T-helper 2 cell treated with Interferon-gamma antibody and Interleukin-4, amounts not matched to agents 100 ng/mL and 5 ng/mL, for 36 hours (primary cell): Measurements from ENCODE around the gene QPRT. TPM values are rescaled to one million over a fixed set of nuclear protein-coding genes. Genes with fewer than 3 reads are reported as not detected.

Experiments used
- intact Hi-C: fragments of 100-400 bp; cut with micrococcal nuclease; formaldehyde crosslinking; loops from one replicate; pipeline ENCODE4 v1.15.1; 2023
- total RNA-seq: library from RNA; stranded (reverse); gene quantifications from 2 replicates; pipeline ENCODE4 v1.2.3, GENCODE V29; 2022

Gene QPRT
- total RNA-seq, 1 donor from 2014 or later = 12.5 TPM

DNA sequence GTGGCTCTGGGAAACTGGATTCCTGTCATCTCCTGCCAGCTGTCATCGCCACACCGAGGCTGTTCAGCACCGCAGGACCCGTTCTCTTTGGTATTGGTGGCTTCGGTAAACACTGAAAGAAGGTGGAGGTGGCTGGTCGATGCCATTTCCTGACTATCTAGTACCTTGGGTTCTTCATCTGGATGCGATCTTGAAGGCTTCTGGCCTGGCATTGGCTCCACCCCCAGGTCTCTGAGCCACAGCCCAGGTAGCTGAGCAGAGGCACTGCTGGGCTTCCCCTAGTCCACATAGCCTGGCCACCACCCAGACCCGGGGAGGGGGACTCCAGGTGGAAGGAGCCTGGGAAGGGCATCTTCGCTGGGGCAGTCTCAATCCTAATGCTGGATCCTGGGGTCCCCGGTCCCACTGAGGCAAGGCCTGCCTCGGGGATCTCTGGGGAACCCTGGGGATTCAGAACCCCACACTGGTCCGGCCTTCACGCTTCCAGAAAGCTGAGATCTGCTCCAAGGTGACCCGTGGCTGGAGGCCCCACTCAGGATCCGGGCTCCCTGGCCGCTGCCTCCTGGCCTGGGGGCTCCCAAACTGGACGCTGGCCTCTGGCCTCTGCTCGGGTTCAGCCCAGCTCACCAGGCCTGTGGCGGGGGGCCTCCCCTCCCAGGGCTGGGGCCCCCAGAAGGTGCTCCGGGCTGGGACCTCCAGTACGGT lies 65.0 kb downstream of the QPRT start:
- intact Hi-C loops = no loop called here

DNA sequence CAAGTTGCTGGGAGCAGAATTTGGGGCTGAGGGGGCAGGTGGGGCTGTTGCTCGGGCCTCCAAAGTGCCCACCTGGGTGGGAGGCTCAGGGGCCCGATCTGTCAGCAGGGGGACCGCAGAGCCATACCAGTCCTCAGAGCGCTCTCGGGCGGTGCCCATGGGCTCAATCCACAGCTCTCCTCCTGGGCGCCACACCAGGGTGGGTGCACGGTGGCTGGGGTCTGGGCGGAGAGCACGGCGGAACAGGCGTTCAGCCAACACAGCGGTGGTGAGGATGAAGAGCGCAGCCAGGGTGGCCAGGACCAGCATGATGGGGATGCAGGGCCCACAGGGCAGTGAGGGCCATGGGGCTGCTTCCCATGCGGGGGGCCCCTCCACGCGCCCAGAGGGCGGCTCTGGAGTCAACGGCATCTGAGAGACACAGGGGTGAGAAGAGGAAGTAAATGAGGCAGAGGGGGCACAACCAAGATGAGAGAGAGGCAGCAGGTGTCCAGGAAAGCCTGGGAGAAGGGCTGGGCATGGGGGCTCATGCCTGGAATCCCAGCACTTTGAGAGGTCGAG lies 65.6 kb downstream of the QPRT start:
- intact Hi-C loops = no loop called here

- intact Hi-C loops = no loop called here
These were observed 66.3 kb downstream of the QPRT start for GRCh38 chr16:29745121-29745852.

DNA sequence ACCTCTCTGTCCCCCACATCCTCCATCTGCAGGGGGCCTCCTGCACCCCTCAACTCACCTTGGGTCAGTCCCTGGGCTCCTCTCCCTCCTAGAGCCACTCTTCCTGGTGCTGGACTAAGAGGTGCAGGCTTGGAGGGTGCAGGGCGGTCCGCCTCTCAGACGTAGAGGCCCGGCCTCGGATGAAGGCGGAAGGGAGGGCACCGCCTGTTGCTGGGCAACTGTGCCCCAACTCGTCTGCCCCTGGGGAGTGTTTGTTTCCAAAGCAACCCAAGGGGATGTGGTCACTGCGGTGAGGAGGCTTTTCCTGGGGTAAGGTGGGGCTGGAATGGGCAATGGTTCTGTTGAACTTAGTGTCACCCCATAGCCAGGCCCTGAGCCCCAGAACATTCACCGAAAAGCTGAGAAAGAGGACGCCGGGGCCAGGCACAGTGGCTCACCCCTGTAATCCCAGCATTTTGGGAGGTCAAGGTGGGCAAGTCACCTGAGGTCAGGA lies 66.9 kb downstream of the QPRT start, which contains the start of gene C16orf54:
Gene C16orf54 (minus strand): TSS at position 138 of the 493 bp plus-strand sequence. CDS start 1,039 bp downstream, outside the sequence.
- intact Hi-C loops = loop anchor here (1.0 to 2.0 kb wide), 3 partner anchors 8 to 60 kb away; partner anchors contain the start of gene MAZ

DNA sequence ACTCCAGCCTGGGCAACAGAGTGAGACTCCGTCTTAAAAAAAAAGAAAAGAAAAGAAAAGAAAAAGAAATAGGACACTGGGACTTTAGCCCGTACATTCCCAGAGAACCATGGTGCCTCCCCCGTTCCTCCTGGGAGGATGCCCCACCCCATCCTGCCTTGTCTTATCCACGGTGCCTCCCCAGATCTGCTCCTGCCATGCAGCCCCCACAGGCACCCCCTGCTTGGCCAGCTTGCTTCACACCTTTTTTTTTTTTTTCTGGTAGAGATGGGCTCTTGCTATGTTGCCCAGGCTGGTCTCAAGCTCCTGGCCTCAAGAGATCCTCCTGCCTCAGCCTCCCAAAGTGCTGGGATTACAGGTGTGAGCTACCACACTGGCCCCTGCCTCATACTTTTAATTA lies 67.5 kb downstream of the QPRT start:
- intact Hi-C loops = loop anchor here (1.0 to 2.0 kb wide), 3 partner anchors 8 to 60 kb away; partner anchors contain the start of gene MAZ

Other genes starting within 250 kb of the QPRT start
- gene BOLA2, start 224.8 kb upstream of the QPRT start, total RNA-seq = 13.0 and 15.1 TPM in 2 replicates
- 38.4 and 81.2 TPM in 2 replicates for gene SLX1B, start 224.6 kb upstream of the QPRT start, total RNA-seq
- 3.2 and 9.8 TPM in 2 replicates for gene SULT1A4, start 219.3 kb upstream of the QPRT start, total RNA-seq
- gene NPIPB12, start 172.8 kb upstream of the QPRT start, total RNA-seq = 82.4 and 87.8 TPM in 2 replicates
- 431 and 444 TPM in 2 replicates for gene SPN, start 15.9 kb upstream of the QPRT start, total RNA-seq
- 64.9 and 65.4 TPM in 2 replicates for gene C16orf54, start 66.8 kb downstream of the QPRT start, total RNA-seq
- not detected in 2 replicates for gene ZG16, start 99.1 kb downstream of the QPRT start, total RNA-seq
- 168 and 169 TPM in 2 replicates for gene KIF22, start 111.6 kb downstream of the QPRT start, total RNA-seq
- gene MAZ, start 127.3 kb downstream of the QPRT start, total RNA-seq = 462 and 468 TPM in 2 replicates
- 0.95 and 1.1 TPM in 2 replicates for gene PRRT2, start 133.0 kb downstream of the QPRT start, total RNA-seq
- gene PAGR1, start 137.0 kb downstream of the QPRT start, total RNA-seq = 29.6 and 32.4 TPM in 2 replicates
- gene MVP, start 141.3 kb downstream of the QPRT start, total RNA-seq = 159 and 160 TPM in 2 replicates
- 60.2 and 61.4 TPM in 2 replicates for gene CDIPT, start 184.0 kb downstream of the QPRT start, total RNA-seq
- not detected in 2 replicates for gene SEZ6L2, start 220.4 kb downstream of the QPRT start, total RNA-seq
- 0.16 TPM in 1 of 2 replicates, not detected in the other for gene ASPHD1, start 221.3 kb downstream of the QPRT start, total RNA-seq
- 34.0 and 36.1 TPM in 2 replicates for gene KCTD13, start 247.0 kb downstream of the QPRT start, total RNA-seq